Activated T-cell treated with anti-CD3 and anti-CD28 coated beads, Interleukin-2, amount 50 U/mL, for 4 hours (primary cell): ENCODE results near the gene PLEKHM1. TPM values are rescaled to one million over a fixed set of nuclear protein-coding genes. Genes with fewer than 3 reads are reported as not detected.
"Not testable (repeated sequence)": the region's sequence is repeated elsewhere in the genome, so short reads cannot be mapped to it uniquely, and the experiment has no call there.

Source experiments
- ATAC-seq, 2 donors: fragments of 200-7000 bp; cut with Tn5 transposase; one replicate each; pipeline ENCODE4 v1.10.0; 2021
- DNase-seq: peaks from one replicate; pipeline ENCODE4 v3.0.0-alpha.2; 2020
- H3K27me3 Mint-ChIP-seq: one replicate; pipeline ENCODE4 v1.8.0; 2021; ENCODE audit warnings: low read depth, mixed read lengths
- H3K36me3 Mint-ChIP-seq: one replicate; pipeline ENCODE4 v1.8.0; 2022; ENCODE audit warnings: mixed read lengths; ENCODE audit not compliant: insufficient read depth
- H3K4me1 Mint-ChIP-seq: one replicate; pipeline ENCODE4 v1.8.0; 2021; ENCODE audit warnings: low read depth, mixed read lengths
- H3K4me3 Mint-ChIP-seq: one replicate; pipeline ENCODE4 v1.8.0; 2021; ENCODE audit warnings: mild to moderate bottlenecking, moderate library complexity, mixed read lengths
- H3K9me3 Mint-ChIP-seq: one replicate; pipeline ENCODE4 v1.8.0; 2021; ENCODE audit warnings: mixed read lengths
- total RNA-seq, 3 donors: library from RNA; stranded (reverse); gene quantifications; one replicate each; pipeline ENCODE4 v1.2.1, GENCODE V29; 2021

PLEKHM1 gene
- total RNA-seq, 3 donors from 2014 or later, result 26.2 to 32.4 (median 28.6) TPM

DNA sequence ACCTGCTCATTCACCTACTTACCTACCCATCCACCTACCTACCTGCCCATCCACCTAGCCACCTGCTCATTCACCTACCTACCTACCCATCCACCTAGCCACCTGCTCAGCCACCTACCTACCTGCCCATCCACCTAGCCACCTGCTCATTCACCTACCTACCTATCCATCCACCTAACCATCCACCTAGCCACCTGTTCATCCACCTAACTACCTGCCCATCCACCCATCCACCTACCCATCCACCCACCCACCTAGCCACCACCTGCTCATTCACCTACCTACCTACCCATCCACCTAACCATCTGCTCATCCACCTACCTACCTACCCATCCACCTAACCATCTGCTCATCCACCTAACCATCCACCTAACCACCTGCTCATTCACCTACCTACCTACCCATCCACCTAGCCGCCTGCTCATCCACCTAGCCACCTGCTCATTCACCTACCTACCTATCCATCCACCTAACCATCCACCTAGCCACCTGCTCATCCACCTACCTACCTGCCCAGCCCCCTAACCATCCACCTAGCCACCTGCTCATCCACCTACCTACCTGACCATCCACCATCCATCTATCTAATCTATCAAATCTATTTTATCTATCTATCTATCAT, 40.7 kb downstream of the PLEKHM1 start:
- H3K4me1 Mint-ChIP-seq, DNase-seq, H3K4me3 Mint-ChIP-seq, H3K9me3 Mint-ChIP-seq, ATAC-seq, H3K27me3 Mint-ChIP-seq: not testable (repeated sequence)
- peaks cover 19% of the 10 kb centered on the region for H3K36me3 Mint-ChIP-seq

DNA sequence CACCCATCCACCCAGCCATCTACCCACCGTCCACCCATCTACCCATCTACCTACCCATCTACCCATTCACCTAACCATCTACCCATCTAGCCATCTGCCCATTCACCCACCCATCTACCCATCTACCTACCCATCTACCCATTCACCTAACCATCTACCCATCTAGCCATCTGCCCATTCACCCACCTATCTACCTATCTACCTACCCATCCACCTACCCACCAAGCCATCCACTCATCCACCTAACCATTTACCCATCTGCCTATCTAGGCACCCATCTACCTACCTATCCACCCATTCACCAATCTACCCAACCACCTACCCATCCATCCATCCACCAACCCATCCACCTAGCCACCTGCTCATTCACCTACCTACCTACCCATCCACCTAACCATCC, 41.3 kb downstream of the PLEKHM1 start:
- not testable (repeated sequence) for H3K9me3 Mint-ChIP-seq, H3K27me3 Mint-ChIP-seq, H3K4me1 Mint-ChIP-seq, ATAC-seq, DNase-seq, H3K4me3 Mint-ChIP-seq
- peaks cover 16% of the 10 kb centered on the region for H3K36me3 Mint-ChIP-seq

DNA sequence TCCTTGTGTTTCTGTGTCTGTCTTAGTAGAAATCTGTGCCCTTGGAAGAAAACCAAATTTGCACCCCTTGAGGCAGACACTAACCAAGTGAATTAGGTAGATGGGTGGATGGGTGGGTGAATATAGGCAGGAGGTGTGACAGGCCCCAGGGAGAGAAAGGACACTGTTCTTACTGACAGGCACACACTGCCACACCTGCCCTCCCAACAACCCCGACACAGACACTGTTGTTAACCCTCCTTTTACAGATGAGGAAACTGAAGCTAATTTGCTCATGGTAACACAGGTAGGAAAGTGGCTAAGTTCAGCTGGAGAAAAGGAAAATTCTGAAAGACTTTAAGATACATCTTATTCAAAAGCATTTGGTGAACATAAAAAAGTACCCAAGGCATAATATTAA, 42.0 kb downstream of the PLEKHM1 start:
- H3K27me3 Mint-ChIP-seq, H3K4me3 Mint-ChIP-seq, ATAC-seq, H3K9me3 Mint-ChIP-seq, DNase-seq, H3K4me1 Mint-ChIP-seq: not testable (repeated sequence)
- H3K36me3 Mint-ChIP-seq, result peaks cover 16% of the 10 kb centered on the region

DNA sequence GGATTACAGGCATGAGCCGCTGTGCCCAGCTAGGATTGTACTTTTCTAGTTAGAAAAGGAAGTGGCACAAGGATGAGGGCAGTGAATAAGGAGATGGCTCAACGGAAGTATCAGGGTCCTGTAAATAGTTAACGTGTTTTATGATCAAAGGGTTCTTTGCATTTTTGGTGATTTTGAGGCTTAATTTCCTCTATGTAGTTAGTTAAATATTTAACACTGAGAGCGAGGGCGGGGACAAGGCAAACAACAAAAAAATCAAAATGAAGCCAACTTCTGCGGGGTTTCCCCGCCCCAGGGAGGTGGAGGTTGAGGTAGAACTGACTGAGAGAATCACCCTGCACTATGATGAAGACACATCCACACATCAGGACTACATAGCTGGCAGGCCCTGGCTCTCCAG, 42.5 kb downstream of the PLEKHM1 start:
- H3K9me3 Mint-ChIP-seq, ATAC-seq, H3K4me1 Mint-ChIP-seq, H3K27me3 Mint-ChIP-seq, DNase-seq, H3K4me3 Mint-ChIP-seq: not testable (repeated sequence)
- peaks cover 16% of the 10 kb centered on the region for H3K36me3 Mint-ChIP-seq

DNA sequence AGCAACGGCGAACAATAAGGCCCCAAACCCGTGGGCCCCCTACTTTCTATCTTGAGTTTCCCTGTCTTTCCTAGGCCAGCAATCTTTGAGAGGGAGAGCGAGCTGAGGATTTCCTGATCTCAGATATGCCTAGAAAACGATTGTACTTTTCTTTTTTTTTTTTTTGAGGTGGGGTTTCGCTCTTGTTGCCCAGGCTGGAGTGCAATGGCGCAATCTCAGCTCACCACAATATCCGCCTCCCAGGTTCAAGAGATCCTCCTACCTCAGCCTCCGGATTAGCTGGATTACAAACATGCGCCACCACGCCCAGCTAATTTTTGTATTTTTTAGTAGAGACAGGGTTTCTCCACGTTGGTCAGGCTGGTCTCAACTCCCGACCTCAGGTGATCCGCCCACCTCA, 42.9 kb downstream of the PLEKHM1 start:
- H3K4me3 Mint-ChIP-seq, ATAC-seq, DNase-seq, H3K9me3 Mint-ChIP-seq, H3K4me1 Mint-ChIP-seq, H3K27me3 Mint-ChIP-seq: not testable (repeated sequence)
- peaks cover 13% of the 10 kb centered on the region for H3K36me3 Mint-ChIP-seq

DNA sequence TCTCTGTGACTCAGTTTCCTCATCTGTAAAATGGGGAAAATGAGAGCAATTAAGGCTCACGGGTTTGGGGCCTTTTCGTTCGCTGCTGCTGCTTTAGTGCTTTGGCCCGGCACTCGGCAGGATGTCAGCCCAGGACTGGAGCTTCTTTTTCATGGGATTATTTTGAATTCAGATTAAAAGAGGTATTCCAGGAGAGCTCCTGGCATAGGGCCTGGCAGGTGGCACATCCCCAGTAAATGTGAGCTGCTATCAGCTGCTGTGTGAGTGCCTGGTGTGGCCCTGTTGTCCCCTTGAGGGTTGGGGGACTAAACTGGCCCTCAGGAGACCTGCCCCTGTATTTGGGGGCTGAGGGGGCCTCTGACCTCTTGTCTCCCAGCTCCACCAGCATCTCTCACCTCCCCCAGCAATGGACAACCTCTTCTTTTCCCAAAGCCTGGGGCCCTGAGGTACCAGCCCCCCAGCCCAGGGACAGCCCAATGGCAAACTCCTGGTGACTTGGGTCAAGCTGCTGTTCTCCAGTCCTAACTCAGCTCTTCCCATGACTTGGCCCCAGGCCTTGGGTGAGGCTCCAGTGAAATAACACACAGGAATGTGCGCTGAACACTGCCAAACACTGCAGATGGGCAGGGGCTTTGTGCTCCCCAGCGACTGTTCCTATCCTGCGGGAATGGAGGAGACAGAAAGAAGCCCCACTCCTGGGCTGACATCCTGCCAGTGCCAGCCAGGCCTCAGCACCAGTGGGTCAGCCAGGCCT, 43.5 kb downstream of the PLEKHM1 start:
- not testable (repeated sequence) for H3K4me3 Mint-ChIP-seq, H3K27me3 Mint-ChIP-seq, DNase-seq, H3K9me3 Mint-ChIP-seq, ATAC-seq, H3K4me1 Mint-ChIP-seq
- H3K36me3 Mint-ChIP-seq, result peaks cover 13% of the 10 kb centered on the region

DNA sequence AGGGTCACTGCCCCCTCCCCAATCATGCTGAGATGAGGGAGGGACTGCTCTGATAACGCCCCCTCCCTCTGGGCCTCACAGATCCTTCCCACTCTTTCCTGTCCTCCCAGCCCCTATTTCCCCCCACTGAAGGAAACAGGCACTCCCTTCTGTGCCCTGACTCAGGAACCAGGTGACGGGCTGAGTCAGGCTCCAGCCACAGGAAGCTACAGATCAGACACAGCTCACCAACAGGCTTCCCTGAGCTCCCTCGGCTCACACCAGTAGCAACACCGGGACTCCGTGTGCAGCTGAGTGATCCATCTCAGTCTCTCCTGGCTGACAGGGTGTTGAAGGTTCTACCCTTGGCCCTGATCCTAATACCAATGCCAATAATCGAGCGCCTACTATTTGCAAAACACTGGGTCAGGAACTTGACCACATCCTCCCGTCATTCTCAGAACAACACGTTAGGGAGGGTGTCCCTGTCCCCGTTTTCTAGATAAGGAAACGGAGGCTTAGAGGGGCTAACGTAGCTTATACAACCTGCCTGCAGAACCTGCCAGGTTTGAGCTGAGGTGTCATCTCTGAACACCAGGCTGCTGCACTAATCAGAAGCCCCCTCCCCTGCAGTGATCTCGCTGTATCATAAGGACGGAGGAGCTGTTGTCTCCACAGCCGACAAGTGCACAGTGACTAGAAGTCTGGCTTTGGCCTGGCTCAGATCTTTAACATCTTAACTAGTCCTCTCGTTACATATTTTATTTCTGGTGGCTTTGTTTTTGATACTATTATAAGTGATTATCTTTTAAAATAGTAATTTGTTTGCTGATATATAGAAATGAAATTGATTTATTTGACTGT, 44.4 kb downstream of the PLEKHM1 start:
- peak; percentile 86 to 98 for ATAC-seq
- Mint-ChIP-seq H3K36me3 (peaks cover 13% of the 10 kb centered on the region), H3K4me1 (peaks cover 11% of the 10 kb centered on the region), H3K4me3 (peak overlapping the region; percentile 21)
- not testable (repeated sequence) for DNase-seq, H3K27me3 Mint-ChIP-seq, H3K9me3 Mint-ChIP-seq

DNA sequence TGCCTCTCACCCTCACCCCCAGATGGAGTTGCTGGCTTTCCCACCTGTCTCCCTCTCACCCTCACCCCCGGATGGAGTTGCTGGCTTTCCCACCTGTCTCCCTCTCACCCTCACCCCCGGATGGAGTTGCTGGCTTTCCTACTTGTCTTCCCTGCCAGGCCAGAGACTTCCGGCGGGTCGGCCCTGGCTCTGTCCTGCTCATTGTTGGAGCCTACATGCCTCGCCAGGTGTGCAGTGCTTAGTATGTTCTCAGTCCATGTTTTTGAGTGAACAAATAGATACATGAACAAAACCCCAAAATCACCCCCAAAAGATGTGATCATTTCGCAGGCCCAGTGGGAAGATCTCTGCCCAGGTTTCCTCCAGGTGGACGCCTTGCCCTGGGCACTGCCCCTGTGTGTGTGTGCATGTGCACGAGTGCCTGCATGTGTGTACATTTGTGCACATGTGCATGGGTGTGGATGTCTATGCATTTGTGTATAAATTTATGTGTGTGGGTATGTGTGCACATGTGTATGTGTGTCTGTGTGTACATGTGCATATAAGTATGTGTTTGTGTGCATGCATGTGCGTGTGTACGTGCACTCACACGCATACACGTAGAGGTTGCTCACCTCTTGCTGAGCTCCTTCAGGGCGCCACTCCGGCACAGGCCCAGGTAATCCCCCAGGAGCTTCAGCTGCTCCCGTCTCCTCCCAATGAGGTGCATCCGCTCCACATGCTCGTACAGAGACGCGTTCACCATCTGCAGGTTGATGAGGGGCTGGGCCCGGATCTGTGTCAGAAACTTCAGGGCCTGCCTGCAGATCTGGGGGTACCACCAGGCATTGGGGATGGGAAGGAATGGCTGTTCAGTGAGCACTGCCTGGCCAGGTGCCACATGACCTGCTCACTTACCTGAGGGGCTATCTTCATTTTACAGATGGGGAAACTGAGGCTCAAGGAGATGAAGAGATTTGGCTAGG, 45.4 kb downstream of the PLEKHM1 start:
- H3K36me3 Mint-ChIP-seq, result peaks cover 13% of the 10 kb centered on the region
- not testable (repeated sequence) for H3K4me3 Mint-ChIP-seq, ATAC-seq, H3K27me3 Mint-ChIP-seq, DNase-seq, H3K9me3 Mint-ChIP-seq
- peaks cover 20% of the 10 kb centered on the region for H3K4me1 Mint-ChIP-seq

DNA sequence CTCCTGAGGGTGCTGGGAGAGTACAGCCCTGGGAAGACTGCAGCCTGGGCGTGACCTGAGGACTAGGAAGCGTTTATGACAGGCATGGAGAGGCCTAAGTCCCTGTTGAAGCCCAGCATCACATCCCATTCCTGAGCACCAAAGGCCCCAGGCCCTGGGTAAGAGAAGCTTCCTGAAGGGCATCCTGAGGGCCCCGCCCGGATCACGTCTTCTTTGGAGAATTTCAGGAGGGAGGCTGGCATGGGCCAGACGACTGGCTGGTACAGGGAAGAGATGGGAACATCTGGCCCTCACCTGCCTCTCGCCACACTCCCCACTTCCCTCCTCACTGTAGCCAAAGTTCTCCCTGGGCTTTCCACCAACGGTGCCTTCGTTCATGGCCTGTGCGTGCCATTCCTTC, 46.2 kb downstream of the PLEKHM1 start:
- Mint-ChIP-seq H3K4me1 (peaks cover 20% of the 10 kb centered on the region), H3K36me3 (peaks cover 12% of the 10 kb centered on the region)
- DNase-seq, H3K4me3 Mint-ChIP-seq, H3K9me3 Mint-ChIP-seq, H3K27me3 Mint-ChIP-seq, ATAC-seq: not testable (repeated sequence)

DNA sequence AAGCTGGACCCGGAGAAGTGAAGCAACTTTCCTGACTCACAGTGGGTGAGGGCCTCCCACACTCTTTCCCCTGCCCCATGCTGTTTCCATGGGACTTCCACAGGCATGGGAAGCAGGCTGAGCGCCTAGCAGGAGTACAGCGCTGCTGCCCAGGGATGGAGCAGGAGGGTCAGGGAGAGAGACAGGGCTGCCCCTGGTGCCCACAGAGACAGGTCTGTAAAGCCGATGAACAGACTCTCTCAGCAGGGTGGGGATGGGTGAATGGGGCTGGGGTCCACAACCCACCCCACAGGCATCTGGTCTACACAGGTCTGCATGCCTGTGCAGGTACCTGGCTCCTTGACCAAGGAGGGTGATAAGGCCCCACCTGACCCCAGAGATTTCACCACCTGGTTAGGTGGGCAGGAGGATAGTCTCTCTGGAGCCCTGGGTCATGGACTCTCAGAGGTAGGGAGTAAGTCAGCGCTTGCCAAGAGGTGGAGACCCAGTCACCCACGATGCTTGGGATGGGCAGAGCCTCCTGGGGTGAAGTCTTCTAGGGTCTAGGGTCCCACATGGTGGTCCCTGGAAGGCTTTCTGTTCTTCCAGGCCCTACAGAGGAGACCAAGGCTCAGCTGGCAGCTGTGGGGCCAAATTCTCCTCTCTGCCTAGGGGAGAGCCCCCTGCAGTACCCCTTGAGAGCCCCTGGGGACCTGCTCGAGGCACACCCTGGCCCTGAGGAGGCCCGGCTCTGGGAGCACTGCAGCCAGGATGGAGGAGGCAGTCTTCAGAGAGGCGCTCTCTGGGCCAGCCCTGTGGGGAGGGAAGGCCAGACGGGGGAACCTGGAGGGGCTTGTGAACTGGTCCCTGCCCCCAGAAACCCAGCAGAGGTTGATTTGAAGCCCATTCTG, 46.9 kb downstream of the PLEKHM1 start:
- ATAC-seq, result not testable (repeated sequence)
- peaks cover 15% of the 10 kb centered on the region for H3K36me3 Mint-ChIP-seq

DNA sequence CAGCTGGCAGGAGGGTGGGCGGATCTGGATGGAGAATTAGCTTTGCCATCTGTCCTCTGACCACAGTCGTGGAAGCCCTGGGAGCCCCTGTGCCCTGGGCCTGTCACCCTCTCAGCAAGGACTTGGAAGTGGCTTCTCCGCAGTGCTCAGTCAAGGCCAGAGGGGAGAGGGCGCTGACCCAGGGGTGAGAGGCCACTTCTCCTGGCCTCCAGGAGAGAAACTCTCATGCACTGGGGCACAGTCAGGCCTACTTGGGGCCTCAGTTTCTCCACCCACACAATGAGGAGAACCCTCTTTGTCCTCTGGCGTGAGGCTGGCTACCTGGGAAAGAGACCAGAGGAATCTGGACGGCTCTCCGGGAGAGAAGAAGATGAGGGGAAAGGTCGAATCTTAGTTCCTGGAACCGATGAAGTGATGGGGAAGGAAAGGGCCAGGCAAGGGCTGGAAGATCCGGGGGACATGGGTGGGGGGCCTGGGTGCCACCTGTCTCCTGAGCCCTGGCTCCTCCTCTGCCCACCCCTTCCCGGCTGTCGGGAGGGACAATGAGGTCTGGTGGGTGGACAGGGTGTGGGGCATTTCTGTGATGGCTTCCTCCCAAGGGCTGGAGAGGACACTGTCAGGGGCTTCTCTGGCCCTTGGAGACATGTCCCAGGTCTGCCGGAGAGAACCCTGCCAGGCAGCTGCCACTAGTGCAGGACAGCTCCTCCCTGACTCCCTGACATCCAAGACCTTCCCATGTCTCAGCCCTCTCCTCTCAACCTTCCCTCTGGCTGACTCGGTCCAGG, 48.8 kb downstream of the PLEKHM1 start:
- DNase-seq (no peak), ATAC-seq (no peak)
- H3K36me3 Mint-ChIP-seq, result peaks cover 15% of the 10 kb centered on the region
- no peaks in the 10 kb centered on the region for H3K27me3 Mint-ChIP-seq
- peaks cover 20% of the 10 kb centered on the region for H3K4me1 Mint-ChIP-seq
- no peaks in the 10 kb centered on the region for H3K9me3 Mint-ChIP-seq
- no peak overlapping the region for H3K4me3 Mint-ChIP-seq

More for the DNA sequence above, 46.9 kb downstream of the PLEKHM1 start:
- H3K9me3 Mint-ChIP-seq, H3K27me3 Mint-ChIP-seq, DNase-seq, H3K4me3 Mint-ChIP-seq: not testable (repeated sequence)
- H3K4me1 Mint-ChIP-seq, result peaks cover 20% of the 10 kb centered on the region

DNA sequence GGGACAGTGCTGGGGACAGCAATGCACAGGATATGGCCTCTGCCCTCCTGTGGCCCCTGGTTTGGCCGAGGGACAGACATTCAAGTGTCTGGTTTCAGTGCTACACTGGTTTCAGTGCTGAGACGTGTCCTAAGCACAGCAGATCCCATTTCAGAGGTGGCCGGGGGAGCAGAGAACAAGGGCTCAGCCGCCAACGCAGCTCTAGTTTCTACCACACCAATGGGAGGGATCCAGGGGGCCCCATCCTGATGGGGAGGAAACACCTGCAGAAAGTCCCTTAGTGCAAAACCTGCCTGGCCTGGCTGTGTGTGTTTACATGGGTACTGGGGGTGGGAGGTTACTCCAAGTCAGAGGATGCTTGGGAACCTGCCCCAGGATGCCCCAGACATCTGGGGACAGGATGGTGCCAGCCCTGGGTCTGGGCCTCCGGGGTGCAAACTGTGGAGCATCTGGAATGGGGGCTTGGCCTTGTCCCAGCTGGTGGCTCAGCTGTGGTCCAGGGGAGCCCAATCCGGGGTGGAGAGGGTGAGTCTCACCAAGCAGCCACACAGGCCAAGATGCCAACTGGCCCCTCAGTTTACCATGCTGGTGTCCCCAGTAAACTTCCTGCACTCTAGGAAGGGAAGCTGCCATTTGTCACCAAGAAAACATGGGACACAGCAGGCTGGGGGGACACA, 49.5 kb downstream of the PLEKHM1 start:
- ATAC-seq, result peak; percentile 44 to 47
- not testable (repeated sequence) for H3K9me3 Mint-ChIP-seq, H3K4me3 Mint-ChIP-seq, H3K27me3 Mint-ChIP-seq, DNase-seq
- Mint-ChIP-seq H3K36me3 (peaks cover 15% of the 10 kb centered on the region), H3K4me1 (peaks cover 15% of the 10 kb centered on the region)
